Activated CD4-positive, alpha-beta memory T cell treated with anti-CD3 and anti-CD28 coated beads, Interleukin-2, amount 10 ng/mL, durations not matched to agents 7 days and 5 days (primary cell): Measurements from ENCODE around the gene ZFYVE26. TPM values are rescaled to one million over a fixed set of nuclear protein-coding genes. Genes with fewer than 3 reads are reported as not detected.
"Not testable (repeated sequence)": the region's sequence is repeated elsewhere in the genome, so short reads cannot be mapped to it uniquely, and the experiment has no call there.

ENCODE experiments used
- CTCF ChIA-PET: fragments of 350-600 bp; sonication (Branson Sonifier 250); formaldehyde crosslinking; loops from one replicate; lab custom pipeline; 2021; ENCODE audit warnings: antibody characterized with exemption, inconsistent platforms; lab: Charles Lee
- POLR2A ChIA-PET: fragments of 350-600 bp; sonication (Branson Sonifier 250); formaldehyde crosslinking; loops from one replicate; lab custom pipeline; 2021; ENCODE audit warnings: antibody characterized with exemption; lab: Charles Lee
- DNase-seq: peaks from one replicate; pipeline ENCODE4 v3.0.0-alpha.2; 2020
- H3K27ac Mint-ChIP-seq: one replicate; pipeline ENCODE4 v1.8.0; 2021; ENCODE audit warnings: mild to moderate bottlenecking, mixed read lengths
- H3K27me3 Mint-ChIP-seq: one replicate; pipeline ENCODE4 v1.8.0; 2021; ENCODE audit warnings: mixed read lengths
- H3K36me3 Mint-ChIP-seq: one replicate; pipeline ENCODE4 v1.8.0; 2021; ENCODE audit warnings: low read depth, mixed read lengths
- H3K4me1 Mint-ChIP-seq: one replicate; pipeline ENCODE4 v1.8.0; 2021; ENCODE audit warnings: mixed read lengths
- H3K4me3 Mint-ChIP-seq: one replicate; pipeline ENCODE4 v1.8.0; 2021; ENCODE audit warnings: mild to moderate bottlenecking, mixed read lengths
- H3K9me3 Mint-ChIP-seq: one replicate; pipeline ENCODE4 v1.8.0; 2021; ENCODE audit warnings: mixed read lengths
- total RNA-seq, 2 experiments: library from RNA; stranded (reverse); gene quantifications; one replicate each; pipeline ENCODE4 v1.2.3, GENCODE V29; 2021

The ZFYVE26 gene
- total RNA-seq, 2 experiments from 2014 or later, result 20.8 to 21.4 TPM

- H3K4me3 Mint-ChIP-seq, DNase-seq, POLR2A ChIA-PET, H3K4me1 Mint-ChIP-seq, H3K27ac Mint-ChIP-seq, H3K36me3 Mint-ChIP-seq: not testable (repeated sequence)
- H3K9me3 Mint-ChIP-seq, result peaks cover 13% of the 10 kb centered on the region
- peaks cover 12% of the 10 kb centered on the region for H3K27me3 Mint-ChIP-seq
- CTCF ChIA-PET, result interaction anchor here (0.9 to 1.7 kb wide), 2 partner anchors 43 to 91 kb away, joined by 3 read pairs; no protein-coding TSS in a partner anchor
Measured at GRCh38 chr14:67709796-67710195, 106.6 kb downstream of the ZFYVE26 start.

GRCh38 chr14:67709346-67709745 is 107.0 kb downstream of the ZFYVE26 start:
- H3K4me1 Mint-ChIP-seq, POLR2A ChIA-PET, H3K27ac Mint-ChIP-seq, DNase-seq, H3K4me3 Mint-ChIP-seq, H3K36me3 Mint-ChIP-seq: not testable (repeated sequence)
- CTCF ChIA-PET, result interaction anchor here (1.7 kb wide), 1 partner anchor 42 kb away, joined by 3 read pairs; no protein-coding TSS in a partner anchor
- Mint-ChIP-seq H3K9me3 (peaks cover 13% of the 10 kb centered on the region), H3K27me3 (peaks cover 17% of the 10 kb centered on the region)

- POLR2A ChIA-PET, result interaction anchor here (0.9 to 1.5 kb wide), 4 partner anchors 10 to 278 kb away, joined by 3 to 14 read pairs (median 4); partner anchors contain the start of gene RDH11
Measured at GRCh38 chr14:67705211-67705610, 111.2 kb downstream of the ZFYVE26 start.

DNA sequence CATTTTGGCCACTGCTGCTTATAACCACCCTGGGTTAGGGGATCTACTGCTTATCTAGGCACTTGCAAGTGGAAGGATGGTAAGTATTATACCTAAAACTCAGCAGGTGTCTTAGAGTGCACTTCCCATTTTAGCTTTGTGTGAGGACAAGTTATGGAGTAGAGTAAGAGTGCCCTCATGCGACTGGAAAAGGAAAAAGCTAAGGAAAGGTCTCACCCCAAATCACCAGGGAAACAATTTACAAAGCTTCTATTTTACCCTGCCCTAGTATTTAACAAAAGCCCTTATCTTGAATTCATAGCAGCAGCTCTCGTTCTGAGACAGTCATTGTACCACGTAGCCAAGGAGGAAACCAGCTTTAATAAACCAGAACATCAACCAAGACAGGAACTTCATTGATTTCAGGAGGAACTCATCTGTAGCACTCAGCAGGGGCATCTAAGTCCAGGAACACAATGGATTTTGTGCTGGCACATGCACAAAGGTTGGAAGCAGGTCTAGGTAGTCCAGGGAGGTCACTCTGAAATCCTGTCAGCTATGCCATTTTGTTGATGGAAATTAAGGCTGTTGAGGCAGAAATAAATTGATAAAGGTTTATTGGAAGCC is 111.8 kb downstream of the ZFYVE26 start:
- ChIA-PET CTCF (interaction anchor here (0.7 to 4.8 kb wide), 48 partner anchors 8 to 539 kb away, joined by 3 to 88 read pairs (median 6); partner anchors contain the start of genes ARG2, PIGH, RDH11 and VTI1B), POLR2A (interaction anchor here (0.8 to 1.5 kb wide), 7 partner anchors 9 to 277 kb away, joined by 3 to 14 read pairs (median 5); partner anchors contain the start of genes ARG2, PIGH, RDH11 and VTI1B)
- Mint-ChIP-seq H3K4me3 (no peak overlapping the region), H3K36me3 (no peaks in the 10 kb centered on the region), H3K27ac (no peak overlapping the region), H3K27me3 (peaks cover 14% of the 10 kb centered on the region), H3K4me1 (no peaks in the 10 kb centered on the region), H3K9me3 (peaks cover 3% of the 10 kb centered on the region)
- peak; percentile 30 for DNase-seq

More at GRCh38 chr14:67705211-67705610, 111.2 kb downstream of the ZFYVE26 start:
- DNase-seq, result no peak
- CTCF ChIA-PET, result interaction anchor here (0.7 to 4.8 kb wide), 28 partner anchors 8 to 539 kb away, joined by 3 to 88 read pairs (median 8); partner anchors contain the start of genes ARG2, PIGH, RDH11 and VTI1B
- Mint-ChIP-seq H3K4me3 (no peak overlapping the region), H3K27me3 (peaks cover 14% of the 10 kb centered on the region), H3K36me3 (peaks cover 2% of the 10 kb centered on the region), H3K4me1 (no peaks in the 10 kb centered on the region), H3K27ac (no peak overlapping the region), H3K9me3 (peaks cover 7% of the 10 kb centered on the region)

- Mint-ChIP-seq H3K36me3 (no peaks in the 10 kb centered on the region), H3K27ac (no peak overlapping the region), H3K4me3 (no peak overlapping the region), H3K9me3 (no peaks in the 10 kb centered on the region), H3K27me3 (peaks cover 14% of the 10 kb centered on the region), H3K4me1 (no peaks in the 10 kb centered on the region)
- ChIA-PET POLR2A (interaction anchor here (0.8 to 1.5 kb wide), 6 partner anchors 8 to 277 kb away, joined by 4 to 14 read pairs (median 6); partner anchors contain the start of genes ARG2, PIGH, RDH11 and VTI1B), CTCF (interaction anchor here (0.7 to 4.8 kb wide), 44 partner anchors 9 to 538 kb away, joined by 3 to 88 read pairs (median 6); partner anchors contain the start of genes ARG2, PIGH, RDH11 and VTI1B)
- DNase-seq, result no peak
Measured at GRCh38 chr14:67703997-67704396, 112.4 kb downstream of the ZFYVE26 start.

GRCh38 chr14:67701492-67701891 is 114.9 kb downstream of the ZFYVE26 start, which contains the start of gene RDH12:
TSS of gene RDH12 (plus strand) at chr14:67701886. CDS start at chr14:67722643, 20,757 bp downstream.
- peaks cover 12% of the 10 kb centered on the region for H3K27me3 Mint-ChIP-seq
- H3K36me3 Mint-ChIP-seq, POLR2A ChIA-PET, H3K4me1 Mint-ChIP-seq, DNase-seq, H3K9me3 Mint-ChIP-seq, H3K4me3 Mint-ChIP-seq, H3K27ac Mint-ChIP-seq: not testable (repeated sequence)
- CTCF ChIA-PET, result interaction anchor here (0.7 to 4.8 kb wide), 3 partner anchors 82 to 1084 kb away, joined by 6 to 88 read pairs (median 9); partner anchors contain the start of genes ARG2 and PIGH

GRCh38 chr14:67698179-67698578 is 118.2 kb downstream of the ZFYVE26 start:
- no peaks in the 10 kb centered on the region for H3K9me3 Mint-ChIP-seq
- no peaks in the 10 kb centered on the region for H3K27me3 Mint-ChIP-seq
- DNase-seq, result no peak
- H3K27ac Mint-ChIP-seq, result no peak overlapping the region
- POLR2A ChIA-PET, result interaction anchor here (1.6 kb wide), 1 partner anchor 24 kb away, joined by 3 read pairs; no protein-coding TSS in a partner anchor
- H3K4me3 Mint-ChIP-seq, result no peak overlapping the region
- CTCF ChIA-PET, result interaction anchor here (1.5 to 2.4 kb wide), 2 partner anchors 98 to 114 kb away, joined by 3 to 9 read pairs; partner anchors contain the start of gene PIGH
- peaks cover 21% of the 10 kb centered on the region for H3K4me1 Mint-ChIP-seq
- H3K36me3 Mint-ChIP-seq, result no peaks in the 10 kb centered on the region

DNA sequence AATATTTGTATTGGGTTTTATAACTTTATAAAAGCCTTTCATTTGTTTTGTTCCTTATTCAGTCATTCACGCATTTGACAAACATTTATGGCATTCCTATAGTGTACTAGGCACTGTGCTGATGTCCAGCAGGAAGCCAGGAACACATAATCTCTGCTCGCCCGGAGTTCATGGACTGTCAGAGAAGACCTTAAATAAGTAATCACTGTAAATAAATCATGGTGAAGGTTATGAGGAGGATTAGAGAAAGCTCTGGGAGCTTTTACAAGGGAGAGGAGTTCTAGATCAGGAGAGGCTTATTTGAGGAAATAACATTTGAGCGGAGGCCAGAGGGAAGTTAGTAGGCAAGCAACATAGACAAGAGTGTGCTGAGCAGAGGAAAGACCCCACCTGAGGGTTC is 119.4 kb downstream of the ZFYVE26 start:
- CTCF ChIA-PET, result interaction anchor here (2.4 kb wide), 1 partner anchor 97 kb away, joined by 9 read pairs; the partner anchor contains the start of gene PIGH

More for the DNA sequence above, 119.4 kb downstream of the ZFYVE26 start:
- Mint-ChIP-seq H3K9me3 (no peaks in the 10 kb centered on the region), H3K4me3 (no peak overlapping the region), H3K27me3 (no peaks in the 10 kb centered on the region), H3K4me1 (peaks cover 28% of the 10 kb centered on the region), H3K36me3 (peaks cover 9% of the 10 kb centered on the region), H3K27ac (no peak overlapping the region)
- no peak for DNase-seq
- POLR2A ChIA-PET, result interaction anchor here (1.6 kb wide), 1 partner anchor 23 kb away, joined by 3 read pairs; no protein-coding TSS in a partner anchor

Other genes with a start within 250 kb of the ZFYVE26 start
- 10 to 100 TPM; 15.7 to 16.4 TPM for gene PIGH, start 216.3 kb downstream of the ZFYVE26 start, total RNA-seq
- gene ARG2, start 196.7 kb downstream of the ZFYVE26 start, total RNA-seq, result 1 to 10 TPM; 6.8 to 7.7 TPM
- 10 to 100 TPM; 73.3 to 77.3 TPM for gene VTI1B, start 142.0 kb downstream of the ZFYVE26 start, total RNA-seq
- 10 to 100 TPM; 56.6 to 60.4 TPM for gene RDH11, start 120.8 kb downstream of the ZFYVE26 start, total RNA-seq
- not detected for gene RDH12, start 114.7 kb downstream of the ZFYVE26 start, total RNA-seq
- 10 to 100 TPM; 33.1 to 40.8 TPM for gene RAD51B, start 3.2 kb upstream of the ZFYVE26 start, total RNA-seq